H1 (cell line): ENCODE results near the gene LIMS1. TPM values are rescaled to one million over a fixed set of nuclear protein-coding genes. Genes with fewer than 3 reads are reported as not detected.

ENCODE experiments used
- CTCF ChIA-PET: fragments of 300-600 bp; sonication (Branson Sonifier 250); formaldehyde crosslinking; loops from one replicate; lab custom pipeline; 2021; ENCODE audit not compliant: partially characterized antibody; lab: Charles Lee
- POLR2A ChIA-PET: fragments of 300-600 bp; sonication (Branson Sonifier 250); formaldehyde crosslinking; loops from one replicate; lab custom pipeline; 2021; ENCODE audit warnings: inconsistent platforms; ENCODE audit not compliant: partially characterized antibody; lab: Charles Lee
- DNase-seq, 2 experiments: peaks; one replicate each; pipeline versions ENCODE4 v3.0.0 to v3.0.0-alpha.2; 2010 to 2022; ENCODE audit warnings: low spot score in 2 of 2, low read depth in 1 of 2, mixed read lengths in 1 of 2
- FAIRE-seq: peaks from 2 replicates; lab custom pipeline; 2011; peaks lifted over from hg19 to GRCh38; lab: Jason Lieb, UNC
- H2AFZ ChIP-seq: 2 replicates; pipeline ENCODE4 v1.8.1; 2012; ENCODE audit warnings: low read length, inconsistent platforms
- H2AK5ac ChIP-seq: 2 replicates; pipeline ENCODE4 v1.6.1; 2013; ENCODE audit warnings: low read depth, low read length
- H2BK120ac ChIP-seq: replicated peaks from 2 replicates; pipeline ENCODE3; 2013; ENCODE audit warnings: low read depth, low read length, inconsistent platforms
- H2BK12ac ChIP-seq: 2 replicates; pipeline ENCODE4 v1.6.1; 2013; ENCODE audit warnings: low read depth, low read length
- H2BK15ac ChIP-seq: 2 replicates; pipeline ENCODE4 v1.6.1; 2013; ENCODE audit warnings: low read length
- H2BK20ac ChIP-seq: 2 replicates; pipeline ENCODE4 v1.6.1; 2013; ENCODE audit warnings: low read length
- H2BK5ac ChIP-seq: 2 replicates; pipeline ENCODE4 v1.6.1; 2013; ENCODE audit warnings: low read depth, low read length
- H3K14ac ChIP-seq: 2 replicates; pipeline ENCODE4 v1.6.1; 2013; ENCODE audit warnings: inconsistent platforms; ENCODE audit not compliant: insufficient read length
- H3K18ac ChIP-seq: 2 replicates; pipeline ENCODE4 v1.6.1; 2013; ENCODE audit warnings: low read length; ENCODE audit errors: extremely low read depth
- H3K23ac ChIP-seq: 2 replicates; pipeline ENCODE4 v1.6.1; 2013; ENCODE audit warnings: inconsistent platforms; ENCODE audit not compliant: insufficient read length
- H3K23me2 ChIP-seq: 2 replicates; pipeline ENCODE4 v1.6.1; 2013; ENCODE audit warnings: low read depth, low read length
- H3K27ac ChIP-seq: 2 replicates; pipeline ENCODE4 v1.6.1; 2011; ENCODE audit warnings: low read depth, low read length, inconsistent platforms
- H3K27me3 ChIP-seq, 4 experiments: replicated peaks in 1 of 4; 1 replicate in 1 of 4; 2 replicates in 3 of 4; pipeline versions ENCODE4 v1.6.1 to v1.8.1; 2011 to 2013; ENCODE audit warnings: low read length in 3 of 4, mild to moderate bottlenecking in 3 of 4, inconsistent platforms in 2 of 4, mixed read lengths in 2 of 4, moderate library complexity in 1 of 4; ENCODE audit not compliant: control insufficient read depth in 3 of 4, insufficient read depth in 3 of 4; ENCODE audit errors: extremely low read depth in 1 of 4
- H3K36me3 ChIP-seq, 4 experiments: 2 replicates each; pipeline versions ENCODE4 v1.6.1 to v1.8.1; 2011 to 2013; ENCODE audit warnings: mild to moderate bottlenecking in 4 of 4, low read length in 3 of 4, moderate library complexity in 2 of 4, control low read depth in 1 of 4, inconsistent platforms in 1 of 4; ENCODE audit not compliant: insufficient read depth in 4 of 4, control insufficient read depth in 2 of 4
- H3K4ac ChIP-seq: replicated peaks from 2 replicates; pipeline ENCODE3; 2013; ENCODE audit warnings: low read length, low read depth, mixed read lengths, inconsistent platforms; ENCODE audit not compliant: insufficient read length
- H3K4me1 ChIP-seq, 4 experiments: replicated peaks in 1 of 4; 1 replicate in 1 of 4; 2 replicates in 3 of 4; pipeline versions ENCODE4 v1.6.1 to v1.8.1; 2011 to 2013; ENCODE audit warnings: low read length in 3 of 4, inconsistent platforms in 2 of 4, mixed read lengths in 1 of 4; ENCODE audit not compliant: insufficient read depth in 4 of 4, control insufficient read depth in 3 of 4
- H3K4me2 ChIP-seq, 2 experiments: 2 replicates each; pipeline versions ENCODE4 v1.6.1 to v1.8.1; 2011 to 2013; ENCODE audit warnings: low read depth in 2 of 2, low read length in 2 of 2, control low read depth in 1 of 2, inconsistent platforms in 1 of 2, mild to moderate bottlenecking in 1 of 2; ENCODE audit not compliant: insufficient read depth in 1 of 2
- H3K4me3 ChIP-seq, 4 experiments: fragments of 200-600, 300-600 bp in 1 of 4; sonication (generic), shearing (Covaris generic), sonication (Bioruptor Twin) in 1 of 4; 2 replicates each; pipeline versions ENCODE4 v1.5.1 to v1.8.1; 2011 to 2016; ENCODE audit warnings: low read length in 4 of 4, low read depth in 3 of 4, control low read depth in 2 of 4, inconsistent platforms in 2 of 4, mild to moderate bottlenecking in 2 of 4, mixed read lengths in 1 of 4, moderate library complexity in 1 of 4; ENCODE audit not compliant: insufficient read depth in 2 of 4; ENCODE audit errors: extremely low read depth in 1 of 4
- H3K56ac ChIP-seq: replicated peaks from 2 replicates; pipeline ENCODE3; 2013; ENCODE audit warnings: low read depth, mild to moderate bottlenecking, mixed read lengths, low read length, inconsistent platforms; ENCODE audit not compliant: insufficient read length
- H3K79me1 ChIP-seq: 2 replicates; pipeline ENCODE4 v1.6.1; 2013; ENCODE audit warnings: low read depth, low read length, control low read depth
- H3K79me2 ChIP-seq, 2 experiments: 2 replicates each; pipeline versions ENCODE4 v1.6.1 to v1.8.1; 2012 to 2013; ENCODE audit warnings: low read length in 2 of 2, mild to moderate bottlenecking in 2 of 2, inconsistent platforms in 1 of 2; ENCODE audit not compliant: insufficient read depth in 2 of 2, control insufficient read depth in 1 of 2
- H3K9ac ChIP-seq, 4 experiments: replicated peaks in 1 of 4; 1 replicate in 1 of 4; 2 replicates in 3 of 4; pipeline versions ENCODE4 v1.6.1 to v1.8.1; 2011 to 2013; ENCODE audit warnings: low read depth in 3 of 4, low read length in 3 of 4, control low read depth in 2 of 4, mild to moderate bottlenecking in 2 of 4, moderate library complexity in 2 of 4, inconsistent platforms in 1 of 4; ENCODE audit errors: extremely low read depth in 1 of 4
- H3K9me3 ChIP-seq, 2 experiments: 2 replicates each; pipeline versions ENCODE4 v1.6.1 to v1.8.1; 2012 to 2013; ENCODE audit warnings: mild to moderate bottlenecking in 2 of 2, moderate library complexity in 2 of 2, control low read depth in 1 of 2, inconsistent platforms in 1 of 2, low read depth in 1 of 2, low read length in 1 of 2, mixed read lengths in 1 of 2; ENCODE audit not compliant: insufficient read depth in 2 of 2
- H4K20me1 ChIP-seq, 2 experiments: replicated peaks in 1 of 2; 2 replicates each; pipeline versions ENCODE3 to v1.8.1; 2011 to 2013; ENCODE audit warnings: inconsistent platforms in 2 of 2, low read length in 2 of 2, mild to moderate bottlenecking in 1 of 2; ENCODE audit not compliant: insufficient read depth in 2 of 2, control insufficient read depth in 1 of 2
- H4K5ac ChIP-seq: 2 replicates; pipeline ENCODE4 v1.6.1; 2013; ENCODE audit warnings: low read length, low read depth, mixed read lengths, inconsistent platforms; ENCODE audit not compliant: insufficient read length
- H4K8ac ChIP-seq: 2 replicates; pipeline ENCODE4 v1.8.0; 2013; ENCODE audit warnings: mild to moderate bottlenecking, moderate library complexity, low read length, inconsistent platforms; ENCODE audit not compliant: insufficient read depth; ENCODE audit errors: extremely low read depth
- H4K91ac ChIP-seq: replicated peaks from 2 replicates; pipeline ENCODE3; 2013; ENCODE audit warnings: low read length, mixed read lengths, inconsistent platforms; ENCODE audit not compliant: insufficient read length
- BACH1 ChIP-seq: IDR thresholded peaks from 2 replicates; pipeline ENCODE4 v1.6.1; 2012; ENCODE audit warnings: low read length, improper control_type of control experiment
- CBX5 ChIP-seq: fragments of 300-800, 300-1000 bp; sonication (generic); IDR thresholded peaks from 2 replicates; pipeline ENCODE4 v1.7.1; 2016; ENCODE audit warnings: antibody characterized with exemption, low read length, low read depth
- FOSL1 ChIP-seq: IDR thresholded peaks from 2 replicates; pipeline ENCODE4 v1.6.1; 2011; ENCODE audit warnings: mild to moderate bottlenecking, low read depth, low read length, moderate library complexity; ENCODE audit not compliant: insufficient read depth
- GTF2F1 ChIP-seq: IDR thresholded peaks from 2 replicates; pipeline ENCODE4 v1.6.1; 2012; ENCODE audit warnings: low read depth, low read length, improper control_type of control experiment, borderline replicate concordance
- HDAC6 ChIP-seq: IDR thresholded peaks from one replicate; pipeline ENCODE4 v1.7.1; 2012; ENCODE audit warnings: low read depth, mild to moderate bottlenecking, inconsistent platforms, low read length, moderate library complexity
- KDM5A ChIP-seq: fragments of 200-600 bp; IDR thresholded peaks from 2 replicates; pipeline ENCODE4 v1.7.1; 2012; ENCODE audit warnings: mild to moderate bottlenecking, low read length, inconsistent platforms, mixed read lengths
- NANOG ChIP-seq: IDR thresholded peaks from 2 replicates; pipeline ENCODE4 v1.6.1; 2011; ENCODE audit warnings: low read length, low read depth, mild to moderate bottlenecking, inconsistent platforms; ENCODE audit not compliant: insufficient read depth, poor library complexity, severe bottlenecking
- RBBP5 ChIP-seq: IDR thresholded peaks from 2 replicates; pipeline ENCODE4 v1.7.1; 2012; ENCODE audit warnings: low read depth, mild to moderate bottlenecking, inconsistent platforms, low read length, moderate library complexity, borderline replicate concordance
- SIX5 ChIP-seq: IDR thresholded peaks from 2 replicates; pipeline ENCODE4 v1.6.1; 2011; ENCODE audit warnings: mild to moderate bottlenecking, low read depth, low read length
- TCF12 ChIP-seq: IDR thresholded peaks from 2 replicates; pipeline ENCODE4 v1.6.1; 2011; ENCODE audit warnings: low read depth, mild to moderate bottlenecking, low read length
- ZNF274 ChIP-seq: IDR thresholded peaks from 2 replicates; pipeline ENCODE4 v1.7.0; 2012; ENCODE audit warnings: low read length, borderline replicate concordance; ENCODE audit errors: extremely low read depth
- WGBS, 2 experiments: shearing (Covaris generic) in 1 of 2; methylation state at CpG; one replicate each; pipeline versions ENCODE4 v1.1.6 to v1.1.7; 2013 to 2015; ENCODE audit warnings: low lambda C conversion rate in 2 of 2, mixed read lengths in 2 of 2, inconsistent platforms in 1 of 2, low coverage in 1 of 2, missing lambda C conversion rate in 1 of 2; ENCODE audit not compliant: insufficient replicate concordance in 2 of 2, insufficient coverage in 1 of 2, insufficient read length in 1 of 2; ENCODE audit errors: extremely low coverage in 1 of 2, missing lambda C conversion rate in 1 of 2; 5-methylcytosine and 5-hydroxymethylcytosine counted together
- polyA plus RNA-seq, 7 experiments: library from polyadenylated mRNA; depleted of rRNA in 3 of 7; stranded (reverse) in 5 of 7; unstranded in 2 of 7; fragments of >200 nt in 5 of 7; fragments of 200-250 nt in 2 of 7; gene quantifications; 1 replicate in 5 of 7; 2 replicates in 1 of 7; 4 replicates in 1 of 7; pipeline versions ENCODE4 v1.2.1 to v1.2.3, GENCODE V29; 2011 to 2013; ENCODE audit warnings: missing spikeins in 2 of 7, mixed read lengths in 2 of 7
- total RNA-seq: library from RNA; stranded (reverse); fragmentation: NEBNext Ultra II Directional; extraction: Animal tissue kit (Norgen Biotek cat#: 25700); gene quantifications from 2 replicates; pipeline ENCODE4 v1.2.1, GENCODE V29; 2021
- TF ChIP-seq, protein P1 (sequence below): IDR thresholded peaks from 2 replicates; pipeline ENCODE4 v1.6.1; 2011; ENCODE audit warnings: low read depth, mild to moderate bottlenecking, low read length; ENCODE audit not compliant: insufficient read depth
- TF ChIP-seq, protein P2 (sequence below): IDR thresholded peaks from 2 replicates; pipeline ENCODE4 v1.6.1; 2012; ENCODE audit warnings: inconsistent platforms

LIMS1 gene
- total and polyA plus RNA-seq, 2 of the 8 experiments (the other 6 are each of a cell fraction or from before 2014, with no cell fraction given), result 24.1 to 36.7 TPM

DNA sequence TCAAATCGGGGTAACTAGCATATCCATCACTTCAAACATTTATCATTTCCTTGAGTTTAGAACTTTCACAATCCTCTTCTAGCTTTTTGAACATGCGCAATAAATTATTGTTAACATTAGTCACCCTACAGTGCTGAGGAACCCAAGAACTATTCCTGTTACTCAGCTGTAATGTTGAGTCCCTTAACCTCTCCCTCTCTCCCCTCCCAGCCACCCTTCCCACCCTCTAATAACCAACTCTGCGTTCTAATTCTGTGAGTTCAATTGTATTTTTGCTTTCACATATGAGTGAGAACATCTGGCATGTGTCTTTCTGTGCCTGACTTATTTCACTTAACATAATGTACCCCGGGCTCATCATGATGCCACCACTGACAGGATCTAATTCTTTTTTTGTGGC lies 106.5 kb downstream of the LIMS1 start:
- H3K14ac ChIP-seq, result no peak overlapping the region
- no peak overlapping the region for H3K56ac ChIP-seq
- no peaks in the 10 kb centered on the region for H3K27me3 ChIP-seq
- ChIA-PET CTCF (interaction anchor here (0.6 to 1.6 kb wide), 2 partner anchors 35 to 41 kb away, joined by 3 to 5 read pairs; no protein-coding TSS in a partner anchor), POLR2A (no interaction called here)
- no peak overlapping the region for H3K4me3 ChIP-seq
- no peak overlapping the region for H2BK5ac ChIP-seq
- no peak overlapping the region for H3K18ac ChIP-seq
- no peaks in the 10 kb centered on the region for H3K23me2 ChIP-seq
- H2BK120ac ChIP-seq, result no peak overlapping the region
- H3K27ac ChIP-seq, result no peak overlapping the region
- no peak overlapping the region for H2AFZ ChIP-seq
- H2BK20ac ChIP-seq, result no peak overlapping the region
- H4K5ac ChIP-seq, result no peak overlapping the region
- FAIRE-seq, result no peak
- peaks cover 0 to 3% of the 10 kb centered on the region in 2 experiments for H4K20me1 ChIP-seq
- 93% methylated on average over 4 of the region's 4 CpGs; no CpG with 5 or more reads in 1 of the 2 experiments for WGBS, 2 experiments
- no peak overlapping the region for H2BK15ac ChIP-seq
- peaks cover 0 to 8% (median 2%) of the 10 kb centered on the region in 4 experiments; a peak in 3 of 7 replicates for H3K4me1 ChIP-seq
- no peaks in the 10 kb centered on the region for H3K9me3 ChIP-seq
- H3K4me2 ChIP-seq, result no peak overlapping the region
- H4K91ac ChIP-seq, result no peak overlapping the region
- no peaks in the 10 kb centered on the region for H3K36me3 ChIP-seq
- peaks cover 0 to 2% of the 10 kb centered on the region in 2 experiments; a peak in 1 of 4 replicates for H3K79me2 ChIP-seq
- no peak overlapping the region for H2AK5ac ChIP-seq
- no peak overlapping the region for H3K4ac ChIP-seq
- no peak overlapping the region for H2BK12ac ChIP-seq
- H4K8ac ChIP-seq, result no peak overlapping the region
- H3K23ac ChIP-seq, result no peak overlapping the region
- no peak overlapping the region for H3K9ac ChIP-seq
- H3K79me1 ChIP-seq, result no peaks in the 10 kb centered on the region; the same call in 1 of the 2 replicates
- DNase-seq, result no peak
- TF ChIP-seq NANOG (no peak), HDAC6 (no peak), KDM5A (no peak), CBX5 (no peak), RBBP5 (no peak), FOSL1 (no peak), ZNF274 (no peak), GTF2F1 (no peak), BACH1 (no peak), TCF12 (no peak), SIX5 (no peak)
- TF ChIP-seq, protein P1, sequence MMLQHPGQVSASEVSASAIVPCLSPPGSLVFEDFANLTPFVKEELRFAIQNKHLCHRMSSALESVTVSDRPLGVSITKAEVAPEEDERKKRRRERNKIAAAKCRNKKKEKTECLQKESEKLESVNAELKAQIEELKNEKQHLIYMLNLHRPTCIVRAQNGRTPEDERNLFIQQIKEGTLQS, result no peak
- TF ChIP-seq, protein P2, sequence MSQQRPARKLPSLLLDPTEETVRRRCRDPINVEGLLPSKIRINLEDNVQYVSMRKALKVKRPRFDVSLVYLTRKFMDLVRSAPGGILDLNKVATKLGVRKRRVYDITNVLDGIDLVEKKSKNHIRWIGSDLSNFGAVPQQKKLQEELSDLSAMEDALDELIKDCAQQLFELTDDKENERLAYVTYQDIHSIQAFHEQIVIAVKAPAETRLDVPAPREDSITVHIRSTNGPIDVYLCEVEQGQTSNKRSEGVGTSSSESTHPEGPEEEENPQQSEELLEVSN, result no peak
